Measurements from ENCODE around the gene WNK3. TPM values are rescaled to one million over a fixed set of nuclear protein-coding genes. Genes with fewer than 3 reads are reported as not detected.

The WNK3 gene
- total and polyA plus RNA-seq, 2 donors (not counting 3 experiments of a cell fraction or from before 2014, with no cell fraction given), result 0.30 to 2.7 TPM

DNA sequence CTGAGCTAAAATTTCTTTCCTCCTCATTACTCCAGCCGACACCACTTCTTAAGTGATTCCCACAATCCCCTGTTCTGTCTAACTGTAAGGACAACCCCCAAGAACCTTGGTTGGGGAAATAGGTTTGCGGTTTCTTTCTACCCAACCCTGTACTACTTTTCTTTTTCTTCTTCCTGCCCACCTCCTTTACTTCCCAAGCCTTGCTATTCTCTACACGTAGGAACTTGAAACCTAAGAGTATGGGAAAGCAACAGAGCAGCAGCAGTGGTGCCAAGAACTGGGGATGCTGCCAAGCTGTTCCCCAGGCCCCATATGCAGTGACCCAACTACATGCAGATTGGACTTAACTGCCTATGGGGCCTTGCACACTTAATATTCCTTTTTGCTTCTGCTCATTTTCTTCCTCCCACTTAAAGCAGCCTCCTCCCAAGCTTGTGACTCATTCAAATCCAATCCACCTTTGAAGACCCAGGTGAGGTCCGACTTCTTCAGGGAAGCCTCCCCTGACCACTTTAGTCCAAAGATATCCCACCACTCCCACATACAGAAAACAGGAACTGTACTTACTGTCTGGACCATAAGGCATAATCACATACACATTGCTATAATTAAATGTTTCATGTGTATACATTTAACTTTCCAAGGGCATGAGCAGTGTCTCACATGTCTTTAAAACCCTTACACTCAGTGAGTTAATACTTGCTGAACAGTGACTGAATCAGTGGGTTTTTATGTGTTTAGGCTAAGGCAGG, 176.5 kb downstream of the WNK3 start:
- H3K27me3 ChIP-seq (ENCODE audit: control insufficient read depth in 2 of 2, insufficient read depth in 2 of 2, low read length in 2 of 2), result no peaks in the 10 kb centered on the region
- peak overlapping the region; percentile 68 for H3K27ac ChIP-seq (ENCODE audit: insufficient read depth, low read depth, low read length)
- H3K4me2 ChIP-seq (ENCODE audit: insufficient read depth, low read length), result peak overlapping the region; percentile 85
- H3K9me1 ChIP-seq (replicated peaks; ENCODE audit: control insufficient read depth, extremely low read depth, insufficient read depth, low read length), result no peaks in the 10 kb centered on the region
- intact Hi-C loops (cut with micrococcal nuclease), result loop anchor here (1.0 to 10.0 kb wide), 5 partner anchors 176 to 1531 kb away; partner anchors contain the start of genes HUWE1, MAGED2, TSR2 and WNK3
- peak; percentile 76 for FAIRE-seq
- H3K9ac ChIP-seq (replicated peaks; ENCODE audit: extremely low read depth, insufficient read depth, low read length), result peak overlapping the region; percentile 61
- peaks cover 56% of the 10 kb centered on the region for H3K79me2 ChIP-seq (ENCODE audit: control insufficient read depth, insufficient read depth, low read length)
- DNase-seq (ENCODE audit: low read depth, low spot score), result peak; percentile 18
- CTCF ChIA-PET, result no interaction called here
- TF ChIP-seq GATA2 (IDR thresholded peaks at IDR 0.05; ENCODE audit: insufficient read depth, insufficient read length, low read depth, low read length) (no peak), FOS (IDR thresholded peaks at IDR 0.05; ENCODE audit: borderline replicate concordance, insufficient read depth, low read length) (no peak), JUN (IDR thresholded peaks at IDR 0.05; ENCODE audit: borderline replicate concordance, insufficient read depth, insufficient read length, low read depth) (no peak), POLR2AphosphoS5 (IDR thresholded peaks at IDR 0.05; ENCODE audit: insufficient read depth, low read depth, low read length) (no peak), POLR2A (IDR thresholded peaks at IDR 0.05; ENCODE audit: low read depth, low read length) (no peak), MYC (IDR thresholded peaks at IDR 0.05; ENCODE audit: low read depth, low read length) (no peak), EZH2 (IDR thresholded peaks at IDR 0.05; ENCODE audit: borderline replicate concordance, low read depth, low read length, severe bottlenecking) (no peak)
- TF ChIP-seq, protein P1, sequence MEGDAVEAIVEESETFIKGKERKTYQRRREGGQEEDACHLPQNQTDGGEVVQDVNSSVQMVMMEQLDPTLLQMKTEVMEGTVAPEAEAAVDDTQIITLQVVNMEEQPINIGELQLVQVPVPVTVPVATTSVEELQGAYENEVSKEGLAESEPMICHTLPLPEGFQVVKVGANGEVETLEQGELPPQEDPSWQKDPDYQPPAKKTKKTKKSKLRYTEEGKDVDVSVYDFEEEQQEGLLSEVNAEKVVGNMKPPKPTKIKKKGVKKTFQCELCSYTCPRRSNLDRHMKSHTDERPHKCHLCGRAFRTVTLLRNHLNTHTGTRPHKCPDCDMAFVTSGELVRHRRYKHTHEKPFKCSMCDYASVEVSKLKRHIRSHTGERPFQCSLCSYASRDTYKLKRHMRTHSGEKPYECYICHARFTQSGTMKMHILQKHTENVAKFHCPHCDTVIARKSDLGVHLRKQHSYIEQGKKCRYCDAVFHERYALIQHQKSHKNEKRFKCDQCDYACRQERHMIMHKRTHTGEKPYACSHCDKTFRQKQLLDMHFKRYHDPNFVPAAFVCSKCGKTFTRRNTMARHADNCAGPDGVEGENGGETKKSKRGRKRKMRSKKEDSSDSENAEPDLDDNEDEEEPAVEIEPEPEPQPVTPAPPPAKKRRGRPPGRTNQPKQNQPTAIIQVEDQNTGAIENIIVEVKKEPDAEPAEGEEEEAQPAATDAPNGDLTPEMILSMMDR (IDR thresholded peaks at IDR 0.05; ENCODE audit: extremely low read depth in 1 of 2, insufficient read depth in 1 of 2, low read depth in 1 of 2, low read length in 2 of 2), result no peak
- TF ChIP-seq, protein P2, sequence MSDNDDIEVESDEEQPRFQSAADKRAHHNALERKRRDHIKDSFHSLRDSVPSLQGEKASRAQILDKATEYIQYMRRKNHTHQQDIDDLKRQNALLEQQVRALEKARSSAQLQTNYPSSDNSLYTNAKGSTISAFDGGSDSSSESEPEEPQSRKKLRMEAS (IDR thresholded peaks at IDR 0.05; ENCODE audit: insufficient read depth, insufficient read length), result no peak
- H3K36me3 ChIP-seq (ENCODE audit: control insufficient read depth in 2 of 2, extremely low read depth in 1 of 2, insufficient read depth in 2 of 2, low read length in 2 of 2), result no peaks in the 10 kb centered on the region
- H3K4me1 ChIP-seq (ENCODE audit: control insufficient read depth, extremely low read depth, insufficient read depth, low read length), result peaks cover 44% of the 10 kb centered on the region
- H3K9me3 ChIP-seq (replicated peaks; ENCODE audit: control insufficient read depth, insufficient read depth, low read length), result no peaks in the 10 kb centered on the region
- POLR2A ChIA-PET, result interaction anchor here (0.6 kb wide), 1 partner anchor 498 kb away, joined by 8 read pairs; no protein-coding TSS in a partner anchor
- BruUV-seq (replicated peaks), result no TSS peak
- peak overlapping the region; percentile 55 to 81 (median 81) for H3K4me3 ChIP-seq (replicated peaks in 1 of 3; ENCODE audit: insufficient read depth in 1 of 3, low read depth in 1 of 3, low read length in 3 of 3)
- dilution Hi-C loops (cut with MboI; ENCODE audit: extremely low pct_ligation_motif_present, low sequenced_read_pairs), result no loop called here
- H4K20me1 ChIP-seq (replicated peaks; ENCODE audit: control insufficient read depth, extremely low read depth, insufficient read depth, low read length), result no peaks in the 10 kb centered on the region
- no peak overlapping the region for H2AFZ ChIP-seq (ENCODE audit: low read depth, low read length)
